ENCODE data around the gene SLC4A4. TPM values are rescaled to one million over a fixed set of nuclear protein-coding genes. Genes with fewer than 3 reads are reported as not detected.

Gene SLC4A4
- total and polyA plus RNA-seq, 12 donors: 0.24 to 1.5 (median 0.59) TPM

DNA sequence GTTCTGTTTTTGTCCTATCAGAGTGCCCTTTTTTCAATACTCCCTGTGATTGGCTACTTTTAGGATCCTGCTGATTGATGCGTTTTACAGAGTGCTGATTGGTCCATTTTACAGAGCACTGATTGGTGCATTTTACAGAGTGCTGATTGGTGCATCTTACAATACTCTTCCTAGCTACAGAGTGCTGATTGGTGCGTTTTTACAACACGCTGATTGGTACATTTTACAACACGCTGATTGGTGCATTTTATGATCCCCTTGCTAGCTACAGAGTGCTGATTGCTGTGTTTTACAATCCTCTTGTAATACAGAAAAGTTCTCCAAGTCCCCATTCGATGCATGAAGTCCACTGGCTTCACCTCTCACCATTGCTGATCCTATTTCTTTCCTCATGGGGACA lies 268.3 kb downstream of the SLC4A4 start:
- intact Hi-C loops (cut with DNase I): no loop called here
- no peak overlapping the region for H3K4me3 ChIP-seq
- H3K27me3 ChIP-seq: no peaks in the 10 kb centered on the region
- no peak for DNase-seq
- H3K36me3 ChIP-seq (replicated peaks in 1 of 2): no peaks in the 10 kb centered on the region
- H3K9me3 ChIP-seq (replicated peaks in 1 of 3): no peaks in the 10 kb centered on the region
- H3K27ac ChIP-seq: no peak overlapping the region
- TF ChIP-seq, protein P1, sequence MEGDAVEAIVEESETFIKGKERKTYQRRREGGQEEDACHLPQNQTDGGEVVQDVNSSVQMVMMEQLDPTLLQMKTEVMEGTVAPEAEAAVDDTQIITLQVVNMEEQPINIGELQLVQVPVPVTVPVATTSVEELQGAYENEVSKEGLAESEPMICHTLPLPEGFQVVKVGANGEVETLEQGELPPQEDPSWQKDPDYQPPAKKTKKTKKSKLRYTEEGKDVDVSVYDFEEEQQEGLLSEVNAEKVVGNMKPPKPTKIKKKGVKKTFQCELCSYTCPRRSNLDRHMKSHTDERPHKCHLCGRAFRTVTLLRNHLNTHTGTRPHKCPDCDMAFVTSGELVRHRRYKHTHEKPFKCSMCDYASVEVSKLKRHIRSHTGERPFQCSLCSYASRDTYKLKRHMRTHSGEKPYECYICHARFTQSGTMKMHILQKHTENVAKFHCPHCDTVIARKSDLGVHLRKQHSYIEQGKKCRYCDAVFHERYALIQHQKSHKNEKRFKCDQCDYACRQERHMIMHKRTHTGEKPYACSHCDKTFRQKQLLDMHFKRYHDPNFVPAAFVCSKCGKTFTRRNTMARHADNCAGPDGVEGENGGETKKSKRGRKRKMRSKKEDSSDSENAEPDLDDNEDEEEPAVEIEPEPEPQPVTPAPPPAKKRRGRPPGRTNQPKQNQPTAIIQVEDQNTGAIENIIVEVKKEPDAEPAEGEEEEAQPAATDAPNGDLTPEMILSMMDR (IDR thresholded peaks at IDR 0.05): no peak
- no peak for TF ChIP-seq POLR2A (IDR thresholded peaks at IDR 0.05)
- no peaks in the 10 kb centered on the region for H3K4me1 ChIP-seq (replicated peaks in 1 of 2)
- WGBS, 4 donors: 78 to 90% (median 84%) methylated on average over 5 of the region's 5 CpGs

- H3K27me3 ChIP-seq: no peaks in the 10 kb centered on the region
- no peaks in the 10 kb centered on the region for H3K4me1 ChIP-seq (replicated peaks in 1 of 2)
- 74 to 91% (median 84%) methylated on average over 3 of the region's 3 CpGs for WGBS, 4 donors
- H3K9me3 ChIP-seq (replicated peaks in 1 of 3): no peaks in the 10 kb centered on the region
- DNase-seq: no peak
- intact Hi-C loops (cut with DNase I): no loop called here
- TF ChIP-seq, protein P1 (IDR thresholded peaks at IDR 0.05): no peak
- TF ChIP-seq POLR2A (IDR thresholded peaks at IDR 0.05): no peak
- no peaks in the 10 kb centered on the region for H3K36me3 ChIP-seq (replicated peaks in 1 of 2)
- no peak overlapping the region for H3K4me3 ChIP-seq
- no peak overlapping the region for H3K27ac ChIP-seq
These were observed 269.2 kb downstream of the SLC4A4 start for GRCh38 chr4:71607780-71608677.

GRCh38 chr4:71608678-71609071 lies 269.9 kb downstream of the SLC4A4 start:
- no peaks in the 10 kb centered on the region for H3K9me3 ChIP-seq (replicated peaks in 1 of 3)
- DNase-seq: no peak
- WGBS, 4 donors: 45 to 50% (median 48%) methylated on average over 2 of the region's 2 CpGs
- no peaks in the 10 kb centered on the region for H3K36me3 ChIP-seq (replicated peaks in 1 of 2)
- intact Hi-C loops (cut with DNase I): no loop called here
- H3K4me1 ChIP-seq (replicated peaks in 1 of 2): no peaks in the 10 kb centered on the region
- no peaks in the 10 kb centered on the region for H3K27me3 ChIP-seq
- TF ChIP-seq, protein P1 (IDR thresholded peaks at IDR 0.05): no peak
- no peak for TF ChIP-seq POLR2A (IDR thresholded peaks at IDR 0.05)
- no peak overlapping the region for H3K4me3 ChIP-seq
- no peak overlapping the region for H3K27ac ChIP-seq

DNA sequence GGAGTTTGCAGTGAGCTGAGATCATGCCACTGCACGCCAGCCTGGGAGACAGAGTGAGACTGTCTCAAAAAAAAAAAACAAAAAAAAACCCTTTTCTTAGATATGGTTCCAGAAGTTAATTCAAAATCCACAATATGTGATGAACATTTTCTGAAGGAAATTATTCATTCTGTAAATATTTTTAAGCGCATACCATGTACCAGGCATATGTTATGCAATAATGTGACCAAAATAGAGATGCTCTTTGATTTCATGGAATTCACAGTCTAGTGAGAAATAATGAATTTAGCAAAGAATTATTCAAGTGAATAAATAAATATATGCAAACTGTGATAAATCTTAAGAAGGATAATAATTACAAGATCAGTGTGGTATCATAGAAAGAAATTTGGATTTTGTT lies 270.3 kb downstream of the SLC4A4 start:
- Histone ChIP-seq H3K27me3 (no peaks in the 10 kb centered on the region), H3K9me3 (replicated peaks in 1 of 3) (no peaks in the 10 kb centered on the region), H3K27ac (no peak overlapping the region), H3K4me3 (no peak overlapping the region), H3K4me1 (replicated peaks in 1 of 2) (no peaks in the 10 kb centered on the region), H3K36me3 (replicated peaks in 1 of 2) (no peaks in the 10 kb centered on the region)
- 91 to 99% (median 96%) methylated on average over 2 of the region's 2 CpGs for WGBS, 4 donors
- TF ChIP-seq, protein P1 (IDR thresholded peaks at IDR 0.05): no peak
- no peak for TF ChIP-seq POLR2A (IDR thresholded peaks at IDR 0.05)
- intact Hi-C loops (cut with DNase I): no loop called here
- DNase-seq: no peak
